AG09319 (cell line): ENCODE results near the gene TUBB.

Experiments
- DNase-seq: peaks from one replicate; pipeline ENCODE4 v3.0.0-alpha.2; 2010; ENCODE audit warnings: low read depth; ENCODE audit errors: extremely low read depth
- TF ChIP-seq, protein P1 (sequence below): IDR thresholded peaks from 2 replicates; pipeline ENCODE4 v1.5.1; 2011; ENCODE audit warnings: low read depth, mild to moderate bottlenecking, inconsistent platforms, low read length, moderate library complexity

TUBB gene

DNA sequence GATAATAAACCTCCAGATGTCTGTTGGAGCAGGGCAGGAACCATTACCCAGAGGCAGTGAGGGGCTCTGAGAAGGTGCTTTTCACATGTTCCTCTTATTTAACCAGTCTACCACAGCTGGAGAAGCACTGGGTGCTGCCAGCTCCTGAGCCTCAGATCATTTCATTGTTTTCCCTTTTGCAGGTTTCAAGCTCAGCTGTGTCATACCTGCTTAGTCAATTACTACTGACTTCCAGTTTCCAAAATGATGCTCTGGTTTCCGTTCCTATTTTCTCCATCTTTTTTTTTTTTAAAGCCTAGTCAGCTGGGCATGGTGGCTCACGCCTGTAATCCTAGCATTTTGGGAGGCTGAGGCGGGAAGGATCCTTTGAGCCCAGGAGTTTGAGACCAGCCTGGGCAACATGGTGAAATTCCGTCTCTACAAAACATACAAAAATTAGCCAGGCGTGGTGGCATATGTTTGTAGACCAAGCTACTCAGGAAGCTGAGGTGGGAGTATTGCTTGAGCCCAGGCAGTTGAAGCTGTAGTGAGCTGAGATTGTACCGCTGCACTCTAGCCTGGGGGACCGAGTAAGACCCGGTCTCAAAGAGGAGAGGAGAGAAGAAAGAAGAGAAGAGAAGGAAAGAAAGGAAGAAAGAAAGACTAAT lies 15.6 kb downstream of the TUBB start:
- no peak for DNase-seq
- TF ChIP-seq, protein P1, sequence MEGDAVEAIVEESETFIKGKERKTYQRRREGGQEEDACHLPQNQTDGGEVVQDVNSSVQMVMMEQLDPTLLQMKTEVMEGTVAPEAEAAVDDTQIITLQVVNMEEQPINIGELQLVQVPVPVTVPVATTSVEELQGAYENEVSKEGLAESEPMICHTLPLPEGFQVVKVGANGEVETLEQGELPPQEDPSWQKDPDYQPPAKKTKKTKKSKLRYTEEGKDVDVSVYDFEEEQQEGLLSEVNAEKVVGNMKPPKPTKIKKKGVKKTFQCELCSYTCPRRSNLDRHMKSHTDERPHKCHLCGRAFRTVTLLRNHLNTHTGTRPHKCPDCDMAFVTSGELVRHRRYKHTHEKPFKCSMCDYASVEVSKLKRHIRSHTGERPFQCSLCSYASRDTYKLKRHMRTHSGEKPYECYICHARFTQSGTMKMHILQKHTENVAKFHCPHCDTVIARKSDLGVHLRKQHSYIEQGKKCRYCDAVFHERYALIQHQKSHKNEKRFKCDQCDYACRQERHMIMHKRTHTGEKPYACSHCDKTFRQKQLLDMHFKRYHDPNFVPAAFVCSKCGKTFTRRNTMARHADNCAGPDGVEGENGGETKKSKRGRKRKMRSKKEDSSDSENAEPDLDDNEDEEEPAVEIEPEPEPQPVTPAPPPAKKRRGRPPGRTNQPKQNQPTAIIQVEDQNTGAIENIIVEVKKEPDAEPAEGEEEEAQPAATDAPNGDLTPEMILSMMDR, result no peak

DNA sequence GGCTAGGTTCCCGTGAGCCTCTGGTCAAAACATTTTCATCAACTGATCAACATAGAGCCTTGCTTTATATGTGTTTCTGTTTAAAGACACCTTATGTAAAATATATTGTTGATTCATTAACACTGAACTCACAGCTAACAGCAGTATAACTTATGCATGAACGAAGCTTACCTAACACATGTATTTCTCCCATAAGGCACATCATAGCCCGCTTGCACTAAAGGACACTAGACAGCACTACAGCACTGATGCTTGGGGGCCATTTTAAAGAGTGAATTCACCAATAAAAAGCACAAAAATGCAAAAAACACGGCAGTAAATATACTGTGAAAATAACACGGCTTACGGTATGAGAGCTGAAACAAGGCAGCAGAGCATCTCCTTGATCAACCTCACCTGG lies 18.4 kb downstream of the TUBB start:
- DNase-seq, result no peak
- TF ChIP-seq, protein P1, result no peak

DNA sequence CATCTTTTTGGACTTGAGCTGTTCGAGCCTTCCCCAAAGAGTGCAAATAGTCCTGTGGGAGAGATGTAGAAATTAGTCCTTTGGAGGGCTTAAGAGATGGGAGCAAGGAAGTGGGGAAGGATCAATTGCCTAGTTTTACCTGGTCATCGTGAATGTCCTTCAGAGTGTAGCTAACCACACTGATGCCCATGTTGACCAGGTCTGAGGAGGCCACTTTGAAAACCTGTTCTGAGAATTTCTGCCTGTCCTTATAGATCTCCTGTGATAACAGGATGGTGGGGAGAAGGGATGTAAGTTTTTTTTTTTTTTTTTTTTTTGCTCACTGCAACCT lies 20.4 kb downstream of the TUBB start:
- DNase-seq, result no peak
- TF ChIP-seq, protein P1, result no peak

DNA sequence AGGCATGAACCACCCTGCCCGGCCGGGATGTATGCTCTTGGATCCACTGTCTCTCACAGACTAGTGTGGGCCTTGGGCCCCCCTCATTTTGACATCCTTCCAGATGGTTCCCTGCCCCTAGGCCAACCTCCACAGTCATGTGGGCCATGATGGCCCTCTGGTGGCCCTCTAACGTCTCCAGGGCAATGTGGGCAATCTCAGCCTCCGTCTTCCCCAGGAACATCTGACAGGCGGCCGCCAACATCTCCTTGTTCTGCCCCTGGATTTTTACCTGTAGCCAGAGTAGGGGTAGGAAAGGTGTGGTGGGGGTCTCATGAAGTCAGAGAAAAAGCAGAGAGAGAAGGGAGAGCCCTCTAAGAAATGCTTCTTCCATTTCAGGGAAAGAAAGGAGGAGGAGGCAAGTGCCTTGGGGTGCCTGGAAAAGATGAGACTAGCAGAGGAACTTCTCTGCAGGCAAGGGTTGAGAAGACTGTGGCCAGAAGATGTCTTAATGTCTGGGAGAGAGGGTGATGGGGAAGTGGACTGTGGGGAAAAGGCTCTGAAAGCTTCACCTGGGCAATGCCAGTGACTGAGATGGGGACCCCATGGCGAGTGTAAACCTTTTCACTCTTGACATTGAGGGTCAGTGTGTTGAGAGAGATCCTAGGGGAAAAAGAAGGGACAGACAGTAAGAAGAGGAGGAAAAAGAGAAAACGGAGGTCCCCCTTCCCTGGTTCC lies 21.1 kb downstream of the TUBB start:
- DNase-seq, result no peak
- TF ChIP-seq, protein P1, result no peak

DNA sequence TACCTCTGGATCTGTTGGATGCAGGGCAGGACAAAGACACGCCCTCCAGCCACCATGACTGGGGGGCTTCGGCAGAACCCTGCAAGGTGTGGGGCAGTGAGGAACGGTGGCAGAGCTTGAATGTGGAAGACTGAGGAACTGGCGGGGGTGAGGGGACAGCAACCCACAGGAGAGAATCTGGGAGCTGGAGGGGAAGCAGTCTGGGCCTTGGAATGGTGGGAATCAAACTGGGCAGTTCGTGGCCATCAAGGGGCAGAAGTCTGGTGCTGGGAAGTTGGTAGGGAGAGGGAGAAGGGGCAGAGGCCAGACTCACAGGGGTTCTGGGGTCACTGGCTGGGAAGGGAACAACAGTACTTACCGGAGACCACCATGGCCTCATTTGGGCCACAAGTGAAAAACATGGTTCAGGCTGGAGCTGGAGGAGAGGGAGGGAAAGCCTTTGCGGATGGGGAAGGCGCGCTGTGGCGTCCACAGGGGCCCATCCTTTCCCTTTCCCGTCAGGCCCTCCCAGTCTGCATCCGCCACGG lies 21.7 kb downstream of the TUBB start:
- no peak for DNase-seq
- TF ChIP-seq, protein P1, result no peak

DNA sequence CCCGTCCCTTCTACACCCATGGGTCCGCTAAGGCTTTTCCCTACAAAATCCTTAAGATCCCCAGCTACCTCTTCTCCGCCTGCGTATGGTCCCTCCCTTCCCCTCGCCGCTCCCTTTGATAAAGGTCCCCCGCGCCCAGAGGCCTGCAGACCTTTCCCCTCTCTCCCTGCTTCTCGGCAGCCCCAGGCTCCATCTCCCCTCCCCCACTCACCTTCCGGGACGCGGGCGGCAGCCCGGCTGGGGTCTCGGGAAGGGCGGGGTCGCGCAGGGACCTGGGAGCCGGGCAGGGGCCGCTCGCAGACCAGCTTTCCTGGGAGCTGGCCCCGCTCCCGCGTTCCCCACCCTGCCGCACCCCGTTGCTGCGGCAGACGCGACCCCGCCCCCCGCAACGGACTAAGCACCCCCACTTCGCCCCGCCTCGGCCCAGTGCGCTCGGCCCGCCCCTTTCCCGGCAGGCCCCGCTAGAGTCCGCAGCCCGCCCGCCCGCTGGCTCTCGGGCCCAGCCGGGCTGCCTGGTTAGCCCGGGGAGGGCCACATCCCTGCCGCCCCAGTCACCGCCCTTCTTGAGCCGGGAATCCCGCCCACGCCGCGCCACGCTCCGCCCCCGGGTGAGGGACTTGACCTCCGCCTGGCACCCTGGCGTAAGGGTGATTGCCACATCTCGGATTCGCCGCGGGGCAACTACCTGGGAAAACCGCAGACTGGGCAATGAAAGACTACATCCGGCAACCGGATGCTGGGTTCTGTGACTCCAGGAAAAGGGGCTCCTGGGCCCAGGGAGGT lies 22.4 kb downstream of the TUBB start, which contains the start of gene FLOT1:
FLOT1 (minus strand) TSS at position 372 of the 783 bp plus-strand sequence. CDS start 498 bp downstream, outside the sequence.
- DNase-seq, result peak; percentile 98
- TF ChIP-seq, protein P1, result no peak
